Right lung (tissue), 10 donors: ENCODE measurements around the gene FOXG1. TPM values are rescaled to one million over a fixed set of nuclear protein-coding genes. Genes with fewer than 3 reads are reported as not detected.

Source experiments
- DNase-seq, 2 donors: peaks; one replicate each; pipeline ENCODE4 v3.0.0-alpha.2; 2013
- long read RNA-seq, 8 donors: transcript quantifications; one replicate each; lab custom pipeline, GENCODE V29; 2026
- polyA plus RNA-seq, 5 donors: library from polyadenylated mRNA; unstranded; fragments of 120-200 nt; gene quantifications; one replicate each; pipeline versions ENCODE4 v1.2.1 to v1.2.3, GENCODE V29; 2013; ENCODE audit warnings: inconsistent platforms in 1 of 5, low replicate concordance in 1 of 5; ENCODE audit not compliant: insufficient read length in 5 of 5, insufficient read depth in 1 of 5

Gene FOXG1
- under 1 TPM in 2 of 5 donors, not detected in 3; 0.03 to 0.12 TPM for polyA plus RNA-seq
- long read RNA-seq, donor 1 = 0 reads
- long read RNA-seq, donor 2 = 0 reads
- long read RNA-seq, donor 3 = 0 reads
- long read RNA-seq, donor 4, full-length matches to known transcripts = 6 of 6 reads
- long read RNA-seq, donor 4, partial matches to known transcripts = 0 of 6 reads
- long read RNA-seq, donor 4, other reads (novel, unspliced or antisense) = 0 of 6 reads
- long read RNA-seq, donor 5 = 0 reads
- long read RNA-seq, donor 6, full-length matches to known transcripts = 1 of 1 reads
- long read RNA-seq, donor 6, partial matches to known transcripts = 0 of 1 reads
- long read RNA-seq, donor 6, other reads (novel, unspliced or antisense) = 0 of 1 reads
- long read RNA-seq, donor 7 = 0 reads
- long read RNA-seq, donor 8 = 0 reads

- no peak for DNase-seq
Observed at GRCh38 chr14:28766469-28766955, at the start of gene FOXG1. TSS of gene FOXG1 (plus strand) at chr14:28766787. CDS start at chr14:28767280, 493 bp downstream.

- DNase-seq = no peak
Observed at GRCh38 chr14:28719130-28719529, 47.5 kb upstream of the FOXG1 start.

GRCh38 chr14:28731358-28731757, 35.2 kb upstream of the FOXG1 start:
- DNase-seq = no peak

- DNase-seq = no peak
Observed at GRCh38 chr14:28742171-28742846, 24.3 kb upstream of the FOXG1 start.

- DNase-seq = no peak
Observed at GRCh38 chr14:28744126-28744525, 22.5 kb upstream of the FOXG1 start.

GRCh38 chr14:28745176-28745575, 21.4 kb upstream of the FOXG1 start:
- DNase-seq = no peak

GRCh38 chr14:28746247-28746646, 20.3 kb upstream of the FOXG1 start:
- DNase-seq = no peak

GRCh38 chr14:28751467-28752058, 15.0 kb upstream of the FOXG1 start:
- DNase-seq = no peak

GRCh38 chr14:28754209-28754985, 12.2 kb upstream of the FOXG1 start:
- DNase-seq = no peak

- DNase-seq = no peak
Observed at GRCh38 chr14:28755198-28755815, 11.3 kb upstream of the FOXG1 start.

GRCh38 chr14:28755884-28756268, 10.7 kb upstream of the FOXG1 start:
- DNase-seq = no peak

GRCh38 chr14:28756269-28756883, 10.2 kb upstream of the FOXG1 start:
- no peak for DNase-seq

- DNase-seq = no peak
Observed at GRCh38 chr14:28756884-28757570, 9.6 kb upstream of the FOXG1 start.

- no peak for DNase-seq
Observed at GRCh38 chr14:28757786-28758185, 8.8 kb upstream of the FOXG1 start.

GRCh38 chr14:28758253-28758884, 8.2 kb upstream of the FOXG1 start:
- no peak for DNase-seq

- no peak for DNase-seq
Observed at GRCh38 chr14:28758885-28759652, 7.5 kb upstream of the FOXG1 start.

GRCh38 chr14:28759653-28760313, 6.8 kb upstream of the FOXG1 start:
- no peak for DNase-seq

- DNase-seq = no peak
Observed at GRCh38 chr14:28760431-28760996, 6.1 kb upstream of the FOXG1 start.
